GM18505 (cell line): ENCODE measurements around the gene DCDC1.

Experiments
- ATAC-seq: cut with Tn5 transposase; IDR thresholded peaks from one replicate; pipeline ENCODE4 v1.9.1; 2021; ENCODE audit not compliant: unreplicated experiment
- POLR2A ChIP-seq: IDR thresholded peaks from 4 replicates; pipeline ENCODE4 v1.6.1; 2011; ENCODE audit warnings: borderline replicate concordance; ENCODE audit not compliant: insufficient read depth, insufficient read length; ENCODE audit errors: extremely low read depth

Gene DCDC1

DNA sequence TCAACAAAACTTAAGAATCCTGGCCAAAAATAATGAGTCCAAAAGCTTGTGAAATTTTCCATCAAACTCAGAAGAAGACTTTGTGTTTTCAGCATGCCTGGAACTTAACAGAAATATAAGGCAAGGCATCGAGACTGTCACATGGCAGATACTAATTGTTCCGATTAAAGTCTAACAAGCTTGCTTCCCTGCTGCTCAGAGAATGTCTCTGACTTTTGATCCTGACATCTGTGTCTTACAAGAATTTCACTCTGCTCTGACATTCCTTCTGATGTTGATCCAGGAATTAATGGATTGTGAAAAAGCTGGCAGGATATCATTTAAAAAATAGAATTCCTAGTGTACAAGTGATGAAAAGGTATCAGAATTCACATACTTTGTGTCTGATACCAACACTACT, 170.2 kb downstream of the DCDC1 start:
- no peak for ATAC-seq
- no peak for TF ChIP-seq POLR2A

DNA sequence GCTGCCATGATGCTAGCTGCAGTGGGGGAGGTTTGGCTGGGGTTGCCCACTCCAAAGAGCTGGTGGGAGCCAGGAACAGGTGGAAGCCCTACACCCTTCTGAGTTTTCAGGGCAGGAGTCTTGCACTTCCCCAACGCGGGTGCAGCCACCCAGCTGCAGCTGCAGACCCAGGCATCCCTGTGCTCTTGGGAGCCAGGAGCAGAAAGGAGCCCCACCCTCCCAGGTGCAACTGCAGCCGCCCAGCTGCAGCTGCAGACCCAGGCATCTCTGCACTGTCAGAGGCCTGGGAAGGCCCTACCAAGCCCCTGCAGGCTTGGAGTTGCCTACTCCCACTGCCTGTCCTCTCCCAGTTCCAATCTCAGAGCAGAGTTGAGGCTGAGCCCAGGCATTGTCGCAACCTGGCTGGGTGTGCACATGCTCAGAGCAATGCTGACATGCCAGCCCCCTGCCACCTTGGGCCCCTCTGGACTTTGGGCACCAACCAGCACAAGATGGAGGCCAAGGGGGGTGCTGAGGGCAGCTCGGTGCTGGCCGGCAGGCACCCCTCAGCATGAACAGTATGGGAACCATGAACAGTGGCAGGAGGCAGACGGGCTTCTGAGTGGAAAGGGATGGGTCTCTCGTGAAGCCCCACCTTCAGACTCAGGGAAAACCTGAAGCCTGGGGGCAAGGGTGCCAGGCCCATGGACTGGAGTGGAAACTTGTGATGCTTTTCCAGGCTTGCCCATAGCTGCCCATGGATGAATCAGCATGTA, 195.4 kb downstream of the DCDC1 start:
- TF ChIP-seq POLR2A: no peak
- no peak for ATAC-seq

DNA sequence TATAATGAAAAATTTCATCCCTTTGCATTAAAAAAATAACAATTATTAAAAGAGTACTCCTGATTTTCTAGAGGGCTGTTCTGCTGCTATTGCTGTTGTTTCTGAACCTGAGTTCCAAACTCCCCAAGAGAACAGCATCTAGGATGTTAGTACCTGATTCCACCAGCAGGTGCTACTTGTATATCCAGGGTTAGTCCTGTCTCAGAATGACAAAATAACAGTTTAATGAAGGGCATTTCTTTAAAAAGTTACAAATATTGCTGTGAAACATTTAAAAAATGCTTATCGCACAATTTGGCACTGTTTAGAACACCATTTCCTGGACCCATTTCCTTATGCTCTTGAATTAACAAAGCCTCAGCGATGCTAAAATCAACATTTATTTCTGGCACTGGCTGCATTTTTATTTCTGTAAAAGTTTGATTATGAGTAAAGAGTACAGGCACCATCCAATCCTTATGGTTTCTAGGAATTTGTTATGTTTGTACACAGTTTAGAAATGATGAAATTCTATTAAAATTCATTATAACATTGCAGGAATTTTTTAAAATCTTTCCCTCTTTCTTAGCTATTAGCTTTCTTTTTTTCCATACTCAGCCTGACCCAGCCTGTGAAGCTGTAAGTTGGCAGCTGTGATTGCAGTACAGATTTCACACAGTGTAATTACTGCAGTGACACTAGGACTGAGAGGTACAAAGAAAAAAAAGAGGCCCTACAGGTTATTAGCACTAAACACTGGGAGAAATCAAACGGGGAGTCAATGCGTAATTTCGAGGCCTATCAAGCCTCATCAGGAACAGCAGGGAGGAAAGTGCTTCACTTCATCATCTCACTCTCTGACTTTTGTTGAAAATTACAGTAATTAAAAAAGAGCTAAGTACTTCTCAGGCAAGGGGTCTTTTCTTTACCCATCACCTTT, 208.8 kb downstream of the DCDC1 start:
- ATAC-seq: no peak
- TF ChIP-seq POLR2A: no peak

DNA sequence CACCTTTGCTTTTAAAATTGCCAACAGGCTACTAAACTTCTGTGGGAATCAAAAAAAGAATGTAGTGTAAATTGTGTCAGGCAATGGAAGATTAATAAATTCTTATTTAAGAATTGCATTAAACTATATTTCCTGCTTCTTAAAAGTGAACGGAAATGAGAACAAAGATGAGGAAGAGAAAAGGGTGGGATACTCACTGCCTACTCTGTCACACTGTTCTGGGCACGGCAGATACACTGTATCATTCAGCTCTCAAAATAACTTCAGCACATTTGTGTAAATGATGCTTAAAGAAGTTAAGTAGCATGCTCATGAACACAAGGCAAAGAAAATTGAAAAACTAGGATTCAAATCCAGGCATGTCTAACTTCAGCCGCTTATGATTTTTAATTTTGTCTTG, 218.7 kb downstream of the DCDC1 start:
- TF ChIP-seq POLR2A: no peak
- ATAC-seq: no peak

- TF ChIP-seq POLR2A: no peak
- ATAC-seq: no peak
Observed at GRCh38 chr11:31150011-31150410, 219.5 kb downstream of the DCDC1 start.

DNA sequence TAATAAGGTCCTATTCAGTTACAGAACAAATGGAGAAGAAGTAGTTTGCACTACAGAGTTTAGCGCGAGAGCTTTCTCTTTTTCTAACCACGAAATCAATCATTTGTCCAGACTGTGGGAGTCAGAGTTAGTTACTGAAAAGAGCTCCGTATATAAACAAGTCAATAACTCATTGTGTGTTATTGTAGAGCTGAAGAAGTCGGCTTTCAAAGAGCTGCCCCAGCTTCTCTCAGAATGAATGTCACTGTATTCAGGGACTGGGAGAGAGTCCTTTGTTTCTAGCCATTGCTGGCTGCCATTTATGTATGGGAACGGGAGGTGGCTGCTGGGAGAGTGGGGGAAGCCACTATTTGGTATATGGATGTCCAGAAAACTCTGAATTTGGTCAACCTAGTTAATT, 227.8 kb downstream of the DCDC1 start:
- no peak for ATAC-seq
- no peak for TF ChIP-seq POLR2A

DNA sequence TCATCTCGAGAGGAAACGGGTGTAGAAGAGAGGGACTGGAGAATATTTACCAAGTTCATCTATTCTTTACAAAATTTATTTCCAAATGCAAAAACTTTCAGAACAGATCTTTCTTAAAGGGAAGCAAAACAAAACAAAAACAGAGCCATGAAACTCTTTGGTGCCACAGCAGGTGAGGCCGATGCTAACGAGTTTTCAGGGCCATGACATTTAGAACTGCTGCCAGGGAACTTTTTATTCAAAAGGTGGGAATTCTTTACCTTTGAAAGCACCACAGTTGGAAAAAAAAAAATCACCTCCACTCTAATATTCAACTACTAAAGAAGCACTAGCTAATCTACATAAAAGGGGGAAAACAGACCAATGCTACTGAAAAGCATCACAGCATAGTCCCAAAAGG, 230.1 kb downstream of the DCDC1 start:
- ATAC-seq: no peak
- no peak for TF ChIP-seq POLR2A

- no peak for TF ChIP-seq POLR2A
- ATAC-seq: no peak
Observed at GRCh38 chr11:31132531-31133421, 236.8 kb downstream of the DCDC1 start.

GRCh38 chr11:31131760-31132159, 237.8 kb downstream of the DCDC1 start:
- TF ChIP-seq POLR2A: no peak
- ATAC-seq: no peak

DNA sequence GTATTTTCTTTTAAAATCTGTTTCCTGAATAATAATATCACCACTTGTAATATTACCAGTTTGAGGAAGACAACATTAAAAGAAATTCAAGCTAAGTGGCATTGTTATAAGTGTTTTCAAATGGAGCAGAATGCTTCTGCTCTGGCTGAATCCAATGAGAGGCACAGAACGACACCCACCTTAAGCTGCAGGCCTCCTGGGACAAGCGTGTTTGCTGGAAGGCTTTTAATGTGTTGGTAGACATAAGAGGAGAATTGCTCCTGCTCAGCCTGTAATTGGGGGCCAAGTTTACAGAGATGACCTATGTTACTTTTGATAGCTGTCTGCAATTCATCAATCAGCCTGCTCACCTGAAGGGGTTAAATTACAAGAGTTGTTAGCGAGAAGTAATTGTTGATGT, 242.2 kb downstream of the DCDC1 start:
- no peak for TF ChIP-seq POLR2A
- no peak for ATAC-seq

DNA sequence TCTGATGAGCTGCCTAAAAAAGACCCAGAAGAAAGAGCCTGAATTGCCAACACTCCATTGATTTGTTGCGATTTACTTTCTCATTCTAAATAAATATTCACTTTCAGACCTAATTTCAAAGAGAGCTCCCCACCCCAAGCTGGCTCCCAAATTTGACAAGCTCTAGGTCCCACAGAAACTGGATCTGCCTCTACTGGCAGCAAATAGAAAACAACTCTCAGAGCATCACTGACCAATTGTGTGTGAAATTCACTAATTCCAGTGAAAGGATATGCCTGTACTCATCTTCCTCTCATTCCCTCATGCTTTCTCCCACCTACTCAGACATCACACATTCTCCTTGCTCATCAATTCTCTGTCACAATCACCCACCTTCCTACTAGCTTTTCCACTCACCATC, 249.1 kb downstream of the DCDC1 start:
- TF ChIP-seq POLR2A: no peak
- no peak for ATAC-seq

GRCh38 chr11:31118566-31118965, 251.0 kb downstream of the DCDC1 start:
- no peak for ATAC-seq
- TF ChIP-seq POLR2A: no peak

- TF ChIP-seq POLR2A: no peak
- ATAC-seq: no peak
Observed at GRCh38 chr11:31117038-31117437, 252.5 kb downstream of the DCDC1 start.

- no peak for TF ChIP-seq POLR2A
- no peak for ATAC-seq
Observed at GRCh38 chr11:31114442-31114841, 255.1 kb downstream of the DCDC1 start.

- no peak for ATAC-seq
- no peak for TF ChIP-seq POLR2A
Observed at GRCh38 chr11:31110830-31111229, 258.7 kb downstream of the DCDC1 start.
